H1 (cell line): ENCODE results near the gene KRT75. TPM values are rescaled to one million over a fixed set of nuclear protein-coding genes. Genes with fewer than 3 reads are reported as not detected.

ENCODE experiments used
- CTCF ChIA-PET: fragments of 300-600 bp; sonication (Branson Sonifier 250); formaldehyde crosslinking; loops from one replicate; lab custom pipeline; 2021; ENCODE audit not compliant: partially characterized antibody; lab: Charles Lee
- POLR2A ChIA-PET: fragments of 300-600 bp; sonication (Branson Sonifier 250); formaldehyde crosslinking; loops from one replicate; lab custom pipeline; 2021; ENCODE audit warnings: inconsistent platforms; ENCODE audit not compliant: partially characterized antibody; lab: Charles Lee
- DNase-seq, 2 experiments: peaks; one replicate each; pipeline versions ENCODE4 v3.0.0 to v3.0.0-alpha.2; 2010 to 2022; ENCODE audit warnings: low spot score in 2 of 2, low read depth in 1 of 2, mixed read lengths in 1 of 2
- FAIRE-seq: peaks from 2 replicates; lab custom pipeline; 2011; peaks lifted over from hg19 to GRCh38; lab: Jason Lieb, UNC
- H2AFZ ChIP-seq: 2 replicates; pipeline ENCODE4 v1.8.1; 2012; ENCODE audit warnings: low read length, inconsistent platforms
- H2AK5ac ChIP-seq: 2 replicates; pipeline ENCODE4 v1.6.1; 2013; ENCODE audit warnings: low read depth, low read length
- H2BK120ac ChIP-seq: replicated peaks from 2 replicates; pipeline ENCODE3; 2013; ENCODE audit warnings: low read depth, low read length, inconsistent platforms
- H2BK12ac ChIP-seq: 2 replicates; pipeline ENCODE4 v1.6.1; 2013; ENCODE audit warnings: low read depth, low read length
- H2BK15ac ChIP-seq: 2 replicates; pipeline ENCODE4 v1.6.1; 2013; ENCODE audit warnings: low read length
- H2BK20ac ChIP-seq: 2 replicates; pipeline ENCODE4 v1.6.1; 2013; ENCODE audit warnings: low read length
- H2BK5ac ChIP-seq: 2 replicates; pipeline ENCODE4 v1.6.1; 2013; ENCODE audit warnings: low read depth, low read length
- H3K14ac ChIP-seq: 2 replicates; pipeline ENCODE4 v1.6.1; 2013; ENCODE audit warnings: inconsistent platforms; ENCODE audit not compliant: insufficient read length
- H3K18ac ChIP-seq: 2 replicates; pipeline ENCODE4 v1.6.1; 2013; ENCODE audit warnings: low read length; ENCODE audit errors: extremely low read depth
- H3K23ac ChIP-seq: 2 replicates; pipeline ENCODE4 v1.6.1; 2013; ENCODE audit warnings: inconsistent platforms; ENCODE audit not compliant: insufficient read length
- H3K23me2 ChIP-seq: 2 replicates; pipeline ENCODE4 v1.6.1; 2013; ENCODE audit warnings: low read depth, low read length
- H3K27ac ChIP-seq: 2 replicates; pipeline ENCODE4 v1.6.1; 2011; ENCODE audit warnings: low read depth, low read length, inconsistent platforms
- H3K27me3 ChIP-seq, 4 experiments: replicated peaks in 1 of 4; 1 replicate in 1 of 4; 2 replicates in 3 of 4; pipeline versions ENCODE4 v1.6.1 to v1.8.1; 2011 to 2013; ENCODE audit warnings: low read length in 3 of 4, mild to moderate bottlenecking in 3 of 4, inconsistent platforms in 2 of 4, mixed read lengths in 2 of 4, moderate library complexity in 1 of 4; ENCODE audit not compliant: control insufficient read depth in 3 of 4, insufficient read depth in 3 of 4; ENCODE audit errors: extremely low read depth in 1 of 4
- H3K36me3 ChIP-seq, 4 experiments: 2 replicates each; pipeline versions ENCODE4 v1.6.1 to v1.8.1; 2011 to 2013; ENCODE audit warnings: mild to moderate bottlenecking in 4 of 4, low read length in 3 of 4, moderate library complexity in 2 of 4, control low read depth in 1 of 4, inconsistent platforms in 1 of 4; ENCODE audit not compliant: insufficient read depth in 4 of 4, control insufficient read depth in 2 of 4
- H3K4ac ChIP-seq: replicated peaks from 2 replicates; pipeline ENCODE3; 2013; ENCODE audit warnings: low read length, low read depth, mixed read lengths, inconsistent platforms; ENCODE audit not compliant: insufficient read length
- H3K4me1 ChIP-seq, 4 experiments: replicated peaks in 1 of 4; 1 replicate in 1 of 4; 2 replicates in 3 of 4; pipeline versions ENCODE4 v1.6.1 to v1.8.1; 2011 to 2013; ENCODE audit warnings: low read length in 3 of 4, inconsistent platforms in 2 of 4, mixed read lengths in 1 of 4; ENCODE audit not compliant: insufficient read depth in 4 of 4, control insufficient read depth in 3 of 4
- H3K4me2 ChIP-seq, 2 experiments: 2 replicates each; pipeline versions ENCODE4 v1.6.1 to v1.8.1; 2011 to 2013; ENCODE audit warnings: low read depth in 2 of 2, low read length in 2 of 2, control low read depth in 1 of 2, inconsistent platforms in 1 of 2, mild to moderate bottlenecking in 1 of 2; ENCODE audit not compliant: insufficient read depth in 1 of 2
- H3K4me3 ChIP-seq, 4 experiments: fragments of 200-600, 300-600 bp in 1 of 4; sonication (generic), shearing (Covaris generic), sonication (Bioruptor Twin) in 1 of 4; 2 replicates each; pipeline versions ENCODE4 v1.5.1 to v1.8.1; 2011 to 2016; ENCODE audit warnings: low read length in 4 of 4, low read depth in 3 of 4, control low read depth in 2 of 4, inconsistent platforms in 2 of 4, mild to moderate bottlenecking in 2 of 4, mixed read lengths in 1 of 4, moderate library complexity in 1 of 4; ENCODE audit not compliant: insufficient read depth in 2 of 4; ENCODE audit errors: extremely low read depth in 1 of 4
- H3K56ac ChIP-seq: replicated peaks from 2 replicates; pipeline ENCODE3; 2013; ENCODE audit warnings: low read depth, mild to moderate bottlenecking, mixed read lengths, low read length, inconsistent platforms; ENCODE audit not compliant: insufficient read length
- H3K79me1 ChIP-seq: 2 replicates; pipeline ENCODE4 v1.6.1; 2013; ENCODE audit warnings: low read depth, low read length, control low read depth
- H3K79me2 ChIP-seq, 2 experiments: 2 replicates each; pipeline versions ENCODE4 v1.6.1 to v1.8.1; 2012 to 2013; ENCODE audit warnings: low read length in 2 of 2, mild to moderate bottlenecking in 2 of 2, inconsistent platforms in 1 of 2; ENCODE audit not compliant: insufficient read depth in 2 of 2, control insufficient read depth in 1 of 2
- H3K9ac ChIP-seq, 4 experiments: replicated peaks in 1 of 4; 1 replicate in 1 of 4; 2 replicates in 3 of 4; pipeline versions ENCODE4 v1.6.1 to v1.8.1; 2011 to 2013; ENCODE audit warnings: low read depth in 3 of 4, low read length in 3 of 4, control low read depth in 2 of 4, mild to moderate bottlenecking in 2 of 4, moderate library complexity in 2 of 4, inconsistent platforms in 1 of 4; ENCODE audit errors: extremely low read depth in 1 of 4
- H3K9me3 ChIP-seq, 2 experiments: 2 replicates each; pipeline versions ENCODE4 v1.6.1 to v1.8.1; 2012 to 2013; ENCODE audit warnings: mild to moderate bottlenecking in 2 of 2, moderate library complexity in 2 of 2, control low read depth in 1 of 2, inconsistent platforms in 1 of 2, low read depth in 1 of 2, low read length in 1 of 2, mixed read lengths in 1 of 2; ENCODE audit not compliant: insufficient read depth in 2 of 2
- H4K20me1 ChIP-seq, 2 experiments: replicated peaks in 1 of 2; 2 replicates each; pipeline versions ENCODE3 to v1.8.1; 2011 to 2013; ENCODE audit warnings: inconsistent platforms in 2 of 2, low read length in 2 of 2, mild to moderate bottlenecking in 1 of 2; ENCODE audit not compliant: insufficient read depth in 2 of 2, control insufficient read depth in 1 of 2
- H4K5ac ChIP-seq: 2 replicates; pipeline ENCODE4 v1.6.1; 2013; ENCODE audit warnings: low read length, low read depth, mixed read lengths, inconsistent platforms; ENCODE audit not compliant: insufficient read length
- H4K8ac ChIP-seq: 2 replicates; pipeline ENCODE4 v1.8.0; 2013; ENCODE audit warnings: mild to moderate bottlenecking, moderate library complexity, low read length, inconsistent platforms; ENCODE audit not compliant: insufficient read depth; ENCODE audit errors: extremely low read depth
- H4K91ac ChIP-seq: replicated peaks from 2 replicates; pipeline ENCODE3; 2013; ENCODE audit warnings: low read length, mixed read lengths, inconsistent platforms; ENCODE audit not compliant: insufficient read length
- EP300 ChIP-seq, 2 experiments: IDR thresholded peaks; 1 replicate in 1 of 2; 2 replicates in 1 of 2; pipeline ENCODE4 v1.6.1; 2011 to 2012; ENCODE audit warnings: low read depth in 2 of 2, low read length in 2 of 2, mild to moderate bottlenecking in 2 of 2, borderline replicate concordance in 1 of 2, inconsistent platforms in 1 of 2, moderate library complexity in 1 of 2
- FOSL1 ChIP-seq: IDR thresholded peaks from 2 replicates; pipeline ENCODE4 v1.6.1; 2011; ENCODE audit warnings: mild to moderate bottlenecking, low read depth, low read length, moderate library complexity; ENCODE audit not compliant: insufficient read depth
- HDAC2 ChIP-seq, 2 experiments: fragments of 300-600 bp in 1 of 2; sonication (generic) in 1 of 2; IDR thresholded peaks; 2 replicates each; pipeline ENCODE4 v1.6.1; 2011 to 2012; ENCODE audit warnings: low read depth in 2 of 2, low read length in 2 of 2, mild to moderate bottlenecking in 2 of 2, moderate library complexity in 2 of 2, borderline replicate concordance in 1 of 2, inconsistent platforms in 1 of 2
- KDM1A ChIP-seq: fragments of 200-600, 300-600 bp; sonication (generic); IDR thresholded peaks from 2 replicates; pipeline ENCODE4 v1.7.1; 2016; ENCODE audit warnings: mild to moderate bottlenecking, low read length, borderline replicate concordance
- PHF8 ChIP-seq: fragments of 200-600 bp; sonication (generic); conservative IDR thresholded peaks from 2 replicates; pipeline ENCODE4 v1.7.1; 2012; ENCODE audit warnings: low read depth, mild to moderate bottlenecking, inconsistent platforms, low read length, moderate library complexity
- RXRA ChIP-seq: IDR thresholded peaks from 2 replicates; pipeline ENCODE4 v1.6.1; 2011; ENCODE audit warnings: low read depth, mild to moderate bottlenecking, low read length, moderate library complexity; ENCODE audit not compliant: insufficient read depth
- ZNF274 ChIP-seq: IDR thresholded peaks from 2 replicates; pipeline ENCODE4 v1.7.0; 2012; ENCODE audit warnings: low read length, borderline replicate concordance; ENCODE audit errors: extremely low read depth
- WGBS, 2 experiments: shearing (Covaris generic) in 1 of 2; methylation state at CpG; one replicate each; pipeline versions ENCODE4 v1.1.6 to v1.1.7; 2013 to 2015; ENCODE audit warnings: low lambda C conversion rate in 2 of 2, mixed read lengths in 2 of 2, inconsistent platforms in 1 of 2, low coverage in 1 of 2, missing lambda C conversion rate in 1 of 2; ENCODE audit not compliant: insufficient replicate concordance in 2 of 2, insufficient coverage in 1 of 2, insufficient read length in 1 of 2; ENCODE audit errors: extremely low coverage in 1 of 2, missing lambda C conversion rate in 1 of 2; 5-methylcytosine and 5-hydroxymethylcytosine counted together
- polyA plus RNA-seq, 7 experiments: library from polyadenylated mRNA; depleted of rRNA in 3 of 7; stranded (reverse) in 5 of 7; unstranded in 2 of 7; fragments of >200 nt in 5 of 7; fragments of 200-250 nt in 2 of 7; gene quantifications; 1 replicate in 5 of 7; 2 replicates in 1 of 7; 4 replicates in 1 of 7; pipeline versions ENCODE4 v1.2.1 to v1.2.3, GENCODE V29; 2011 to 2013; ENCODE audit warnings: missing spikeins in 2 of 7, mixed read lengths in 2 of 7
- total RNA-seq: library from RNA; stranded (reverse); fragmentation: NEBNext Ultra II Directional; extraction: Animal tissue kit (Norgen Biotek cat#: 25700); gene quantifications from 2 replicates; pipeline ENCODE4 v1.2.1, GENCODE V29; 2021
- TF ChIP-seq, protein P1 (sequence below), 3 experiments: IDR thresholded peaks; 1 replicate in 2 of 3; 2 replicates in 1 of 3; pipeline versions ENCODE4 v1.5.1 to v1.6.1; 2011; ENCODE audit warnings: low read length in 3 of 3, mild to moderate bottlenecking in 3 of 3, inconsistent platforms in 2 of 3, low read depth in 1 of 3, moderate library complexity in 1 of 3; ENCODE audit not compliant: insufficient read depth in 1 of 3; ENCODE audit errors: control extremely low read depth in 1 of 3

The KRT75 gene
- total and polyA plus RNA-seq, 2 of the 8 experiments (the other 6 are each of a cell fraction or from before 2014, with no cell fraction given): not detected

DNA sequence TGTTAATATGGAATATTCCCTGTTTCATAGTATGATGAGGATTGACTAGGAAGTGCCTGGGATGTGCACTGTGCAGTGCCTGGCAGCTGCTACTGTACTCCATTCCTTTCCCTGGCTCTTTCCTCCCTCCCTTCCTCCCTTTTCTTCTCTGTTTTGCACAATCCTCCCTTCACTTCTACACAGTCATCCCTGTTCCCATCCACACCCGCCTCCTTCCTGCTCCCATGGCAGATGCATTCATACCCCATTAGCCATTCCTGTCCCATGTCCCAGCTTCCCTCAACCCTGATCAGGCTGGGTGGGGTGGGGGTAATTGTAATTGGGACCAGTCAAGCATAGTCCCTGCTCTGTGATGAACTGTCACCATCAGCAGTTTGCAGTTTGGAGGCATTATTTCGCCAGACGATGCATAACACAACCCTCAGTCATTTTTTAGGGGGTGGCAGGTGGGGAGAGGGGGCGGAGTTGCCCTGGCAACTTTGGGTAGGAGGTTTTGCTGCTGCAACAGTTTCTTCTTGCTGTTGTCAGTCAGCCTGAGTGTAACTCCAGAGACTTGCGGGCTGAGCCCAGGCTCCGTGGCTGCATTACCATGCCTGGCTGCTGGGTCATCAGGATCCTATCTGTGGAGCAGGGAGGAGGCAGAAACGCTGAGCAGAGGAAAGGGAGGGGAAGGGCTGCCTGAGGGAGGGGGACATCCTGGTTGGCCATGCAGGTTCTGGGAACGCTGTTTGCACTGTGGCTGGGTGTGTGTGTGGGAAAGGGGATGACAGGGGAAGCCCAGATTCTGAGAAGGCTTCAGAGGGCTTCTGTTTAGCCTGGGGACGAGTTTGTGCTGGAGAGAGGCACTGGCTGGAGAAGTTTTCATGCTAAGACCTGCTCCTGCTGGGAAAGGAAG is 44.6 kb downstream of the KRT75 start:
- DNase-seq: no peak
- FAIRE-seq: no peak

More for the DNA sequence above, 44.6 kb downstream of the KRT75 start:
- H2BK15ac ChIP-seq: peak overlapping the region; percentile 61; the same call in 1 of the 2 replicates
- ChIA-PET CTCF (interaction anchor here (0.9 to 11.3 kb wide), 17 partner anchors 9 to 490 kb away, joined by 3 to 112 read pairs (median 8); partner anchors contain the start of gene KRT73), POLR2A (no interaction called here)
- no peaks in the 10 kb centered on the region for H3K79me2 ChIP-seq
- no peaks in the 10 kb centered on the region for H4K20me1 ChIP-seq
- H3K23me2 ChIP-seq: no peaks in the 10 kb centered on the region
- no peak overlapping the region for H4K91ac ChIP-seq
- no peak overlapping the region for H3K14ac ChIP-seq
- no peaks in the 10 kb centered on the region; the same call in 1 of the 2 replicates for H3K79me1 ChIP-seq
- 76% methylated on average over 9 of the region's 9 CpGs; no CpG with 5 or more reads in 1 of the 2 experiments for WGBS, 2 experiments
- H2BK120ac ChIP-seq: no peak overlapping the region
- H4K5ac ChIP-seq: no peak overlapping the region
- no peaks in the 10 kb centered on the region for H3K27me3 ChIP-seq
- no peak overlapping the region for H3K23ac ChIP-seq
- H3K36me3 ChIP-seq: no peaks in the 10 kb centered on the region
- H3K4me3 ChIP-seq: no peak overlapping the region
- H2AK5ac ChIP-seq: no peak overlapping the region
- TF ChIP-seq KDM1A: no peak
- TF ChIP-seq, protein P1, sequence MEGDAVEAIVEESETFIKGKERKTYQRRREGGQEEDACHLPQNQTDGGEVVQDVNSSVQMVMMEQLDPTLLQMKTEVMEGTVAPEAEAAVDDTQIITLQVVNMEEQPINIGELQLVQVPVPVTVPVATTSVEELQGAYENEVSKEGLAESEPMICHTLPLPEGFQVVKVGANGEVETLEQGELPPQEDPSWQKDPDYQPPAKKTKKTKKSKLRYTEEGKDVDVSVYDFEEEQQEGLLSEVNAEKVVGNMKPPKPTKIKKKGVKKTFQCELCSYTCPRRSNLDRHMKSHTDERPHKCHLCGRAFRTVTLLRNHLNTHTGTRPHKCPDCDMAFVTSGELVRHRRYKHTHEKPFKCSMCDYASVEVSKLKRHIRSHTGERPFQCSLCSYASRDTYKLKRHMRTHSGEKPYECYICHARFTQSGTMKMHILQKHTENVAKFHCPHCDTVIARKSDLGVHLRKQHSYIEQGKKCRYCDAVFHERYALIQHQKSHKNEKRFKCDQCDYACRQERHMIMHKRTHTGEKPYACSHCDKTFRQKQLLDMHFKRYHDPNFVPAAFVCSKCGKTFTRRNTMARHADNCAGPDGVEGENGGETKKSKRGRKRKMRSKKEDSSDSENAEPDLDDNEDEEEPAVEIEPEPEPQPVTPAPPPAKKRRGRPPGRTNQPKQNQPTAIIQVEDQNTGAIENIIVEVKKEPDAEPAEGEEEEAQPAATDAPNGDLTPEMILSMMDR (IDR thresholded peaks at IDR 0.05; ENCODE audit: control extremely low read depth in 1 of 3, insufficient read depth in 1 of 3, low read depth in 1 of 3, low read length in 3 of 3): no peak
- no peak for TF ChIP-seq RXRA
- no peak for TF ChIP-seq PHF8
- TF ChIP-seq HDAC2 (IDR thresholded peaks at IDR 0.05; ENCODE audit: borderline replicate concordance in 1 of 2, low read depth in 2 of 2, low read length in 2 of 2): no peak
- no peak for TF ChIP-seq EP300 (IDR thresholded peaks at IDR 0.05; ENCODE audit: borderline replicate concordance in 1 of 2, low read depth in 2 of 2, low read length in 2 of 2)
- TF ChIP-seq ZNF274: no peak
- TF ChIP-seq FOSL1: no peak
- H3K9me3 ChIP-seq: no peaks in the 10 kb centered on the region
- no peak overlapping the region for H2BK20ac ChIP-seq
- H3K56ac ChIP-seq: no peak overlapping the region
- H2AFZ ChIP-seq: no peak overlapping the region
- peaks cover 0 to 7% (median 1%) of the 10 kb centered on the region in 4 experiments; a peak in 2 of 7 replicates for H3K4me1 ChIP-seq
- H3K18ac ChIP-seq: no peak overlapping the region
- no peak overlapping the region for H3K27ac ChIP-seq
- H3K4me2 ChIP-seq: no peak overlapping the region
- H4K8ac ChIP-seq: no peak overlapping the region
- H2BK12ac ChIP-seq: no peak overlapping the region
- H2BK5ac ChIP-seq: no peak overlapping the region
- H3K9ac ChIP-seq: no peak overlapping the region
- H3K4ac ChIP-seq: no peak overlapping the region
